GM19043 (cell line): ENCODE measurements around the gene TBC1D25.
"Not testable (repeated sequence)": the region's sequence is repeated elsewhere in the genome, so short reads cannot be mapped to it uniquely, and the experiment has no call there.

Source experiments
- ATAC-seq: cut with Tn5 transposase; IDR thresholded peaks from one replicate; pipeline ENCODE4 v1.9.1; 2021; ENCODE audit warnings: low read depth; ENCODE audit not compliant: unreplicated experiment

Gene TBC1D25

DNA sequence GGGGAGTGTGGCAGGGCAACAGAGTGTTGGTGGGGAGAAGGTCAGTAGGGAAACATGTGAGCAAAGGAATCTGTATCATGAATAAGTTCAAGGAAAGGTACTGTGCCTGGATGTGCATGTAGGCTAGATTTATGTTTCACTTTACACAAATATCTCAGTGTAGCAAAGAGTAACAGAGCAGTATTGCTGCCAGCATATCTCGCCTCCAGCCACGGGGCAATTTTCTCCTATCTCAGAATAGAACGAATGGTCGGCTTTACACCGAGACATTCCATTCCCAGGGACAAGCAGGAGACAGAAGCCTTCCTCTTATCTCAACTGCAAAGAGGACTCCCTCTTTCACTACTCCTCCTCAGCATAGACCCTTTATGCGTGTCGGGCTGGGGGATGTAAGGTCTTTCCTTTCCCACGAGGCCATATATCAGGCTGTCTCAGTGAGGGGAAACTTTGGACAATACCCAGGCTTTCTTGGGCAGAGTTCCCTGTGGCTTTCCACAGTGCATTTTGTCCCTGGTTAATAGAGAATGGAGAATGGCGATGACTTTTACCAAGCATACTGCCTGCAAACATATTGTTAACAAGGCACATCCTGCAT, 16.3 kb downstream of the TBC1D25 start:
- ATAC-seq = not testable (repeated sequence)

DNA sequence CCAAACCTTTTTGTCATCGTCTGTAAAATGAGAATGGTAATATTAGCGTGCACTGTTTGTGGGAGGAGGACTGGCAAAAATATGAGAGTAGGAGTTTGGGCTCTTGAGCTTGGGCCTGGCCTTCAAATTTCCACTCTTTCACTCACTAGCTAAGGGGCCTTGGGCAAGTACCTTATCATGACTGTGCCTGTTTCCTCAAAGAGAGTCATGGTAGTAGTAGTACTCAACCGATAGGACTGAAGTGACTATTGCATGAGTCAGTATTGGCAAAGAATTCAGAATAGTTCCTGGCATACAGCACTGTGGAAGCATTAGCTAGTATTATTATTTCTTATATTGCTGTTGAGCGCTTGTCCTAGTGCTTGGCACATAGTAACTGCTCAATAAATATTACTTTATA, 18.8 kb downstream of the TBC1D25 start:
- no peak for ATAC-seq

DNA sequence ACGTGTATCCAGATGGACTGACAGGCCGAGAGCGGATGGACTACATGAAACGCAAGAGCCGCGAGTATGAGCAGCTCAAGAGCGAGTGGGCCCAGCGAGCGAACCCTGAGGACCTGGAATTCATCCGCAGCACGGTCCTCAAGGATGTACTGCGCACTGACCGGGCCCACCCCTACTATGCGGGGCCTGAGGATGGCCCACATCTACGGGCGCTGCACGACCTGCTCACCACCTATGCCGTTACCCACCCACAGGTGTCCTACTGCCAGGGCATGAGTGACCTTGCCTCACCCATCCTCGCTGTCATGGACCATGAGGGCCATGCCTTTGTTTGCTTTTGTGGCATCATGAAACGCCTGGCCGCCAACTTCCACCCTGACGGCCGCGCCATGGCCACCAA, 20.1 kb downstream of the TBC1D25 start:
- no peak for ATAC-seq

DNA sequence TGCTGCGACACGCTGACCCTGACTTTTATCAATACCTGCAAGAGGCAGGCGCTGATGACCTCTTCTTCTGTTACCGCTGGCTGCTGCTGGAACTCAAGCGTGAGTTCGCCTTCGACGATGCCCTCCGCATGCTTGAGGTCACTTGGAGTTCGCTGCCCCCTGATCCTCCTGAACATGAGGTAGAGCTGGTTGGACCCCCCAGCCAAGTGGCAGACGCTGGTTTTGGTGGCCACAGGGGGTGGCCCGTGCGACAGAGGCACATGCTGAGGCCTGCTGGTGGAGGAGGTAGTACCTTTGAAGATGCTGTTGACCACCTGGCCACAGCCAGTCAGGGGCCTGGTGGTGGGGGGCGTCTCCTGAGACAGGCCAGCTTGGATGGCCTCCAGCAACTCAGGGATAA, 20.5 kb downstream of the TBC1D25 start:
- no peak for ATAC-seq

DNA sequence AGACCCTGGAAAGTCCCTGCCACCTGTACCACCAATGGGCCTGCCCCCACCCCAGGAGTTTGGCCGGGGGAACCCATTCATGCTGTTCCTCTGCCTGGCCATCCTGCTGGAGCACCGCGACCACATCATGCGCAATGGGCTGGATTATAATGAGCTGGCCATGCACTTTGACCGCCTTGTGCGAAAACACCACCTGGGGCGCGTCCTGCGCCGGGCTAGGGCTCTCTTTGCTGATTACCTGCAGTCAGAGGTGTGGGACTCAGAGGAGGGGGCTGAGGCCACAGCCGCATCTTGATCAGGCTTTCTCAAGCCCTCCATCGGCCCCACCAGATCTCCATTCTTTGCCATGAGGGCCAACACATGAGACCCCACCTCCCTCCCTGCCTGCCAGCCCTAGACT, 21.2 kb downstream of the TBC1D25 start:
- ATAC-seq = no peak

DNA sequence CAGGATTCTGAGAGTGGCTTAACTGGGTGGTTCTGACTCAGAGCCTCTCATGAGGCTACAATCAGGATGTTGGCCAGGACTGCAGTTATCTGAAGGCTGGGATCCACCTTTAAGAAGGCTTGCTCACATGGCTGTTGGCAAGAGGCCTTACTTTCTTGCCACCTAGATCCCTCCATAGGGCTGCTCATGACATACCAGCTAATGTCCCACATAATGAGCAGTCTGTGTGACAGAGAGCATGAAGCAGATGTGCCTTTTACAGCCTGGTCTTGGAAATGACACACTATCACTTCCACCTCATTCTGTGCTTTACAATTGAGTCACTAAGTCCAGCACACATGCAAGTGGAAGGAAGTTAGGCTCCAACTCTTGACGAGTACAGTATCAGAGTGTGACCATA, 30.4 kb downstream of the TBC1D25 start:
- ATAC-seq = peak; percentile 41

- ATAC-seq = no peak
These were observed 34.3 kb downstream of the TBC1D25 start for GRCh38 chrX:48573690-48574269.

- ATAC-seq = peak; percentile 76
These were observed 35.1 kb downstream of the TBC1D25 start, which contains the start of gene RBM3 for GRCh38 chrX:48574270-48575266. TSS of gene RBM3 (plus strand) at chrX:48574484. CDS start at chrX:48575181, 697 bp downstream.

DNA sequence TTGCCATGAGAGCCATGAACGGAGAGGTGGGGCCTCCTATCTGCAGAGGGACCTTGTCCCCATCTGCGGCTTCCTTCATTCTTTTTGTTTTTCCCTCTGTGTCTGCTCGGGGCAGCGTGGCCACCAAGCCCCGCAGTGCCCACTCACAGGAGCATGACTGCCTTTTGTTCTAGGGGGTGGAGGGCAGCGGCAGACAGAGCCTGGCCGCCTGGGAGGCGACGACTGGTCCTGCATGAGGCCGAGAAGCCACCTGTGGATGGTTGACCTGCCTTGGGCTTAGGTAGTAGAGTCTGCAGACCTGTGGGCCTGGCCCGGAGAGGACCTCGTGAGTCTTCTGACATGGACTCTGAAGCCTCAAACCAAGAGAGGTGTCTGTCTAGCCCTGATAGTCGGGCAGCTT, 36.1 kb downstream of the TBC1D25 start:
- ATAC-seq = no peak

DNA sequence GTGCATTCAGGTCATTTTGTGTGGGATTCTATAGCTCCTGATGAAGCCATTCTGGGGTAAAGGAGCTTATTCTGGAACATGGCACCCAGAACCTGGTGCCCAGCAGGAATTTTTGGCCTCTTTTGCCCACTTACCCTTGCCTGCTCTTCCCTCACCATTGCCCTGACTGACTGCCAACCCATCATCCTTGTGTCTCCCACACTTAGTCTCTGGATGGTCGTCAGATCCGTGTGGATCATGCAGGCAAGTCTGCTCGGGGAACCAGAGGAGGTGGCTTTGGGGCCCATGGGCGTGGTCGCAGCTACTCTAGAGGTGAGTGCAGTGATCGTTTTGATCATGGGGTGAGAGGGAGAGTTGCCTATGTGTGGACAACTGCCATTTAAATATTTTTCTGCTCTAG, 36.6 kb downstream of the TBC1D25 start:
- no peak for ATAC-seq

GRCh38 chrX:48578661-48579128, 39.2 kb downstream of the TBC1D25 start:
- ATAC-seq = no peak

DNA sequence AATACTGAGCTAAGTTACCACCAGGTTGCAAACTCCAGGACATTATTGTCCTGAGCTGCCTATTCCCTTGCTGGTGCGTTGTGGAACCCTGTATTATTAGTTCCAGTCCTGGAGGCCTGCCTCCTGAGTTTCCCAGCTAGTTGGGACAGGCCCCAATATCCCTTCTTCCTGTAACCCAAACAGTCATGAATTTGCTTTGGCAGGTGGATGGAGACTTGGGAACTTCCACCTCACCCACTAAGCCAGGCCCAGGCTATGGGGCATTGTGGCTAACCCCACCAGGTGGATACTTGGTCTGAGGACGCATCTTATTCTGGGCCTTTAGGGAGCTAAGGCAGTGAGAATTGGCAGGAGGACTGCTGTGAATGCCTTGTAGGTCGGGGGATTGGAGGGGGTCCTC, 39.7 kb downstream of the TBC1D25 start:
- no peak for ATAC-seq

- ATAC-seq = no peak
These were observed 41.1 kb downstream of the TBC1D25 start for GRCh38 chrX:48580662-48581061.

GRCh38 chrX:48584698-48585097, 45.2 kb downstream of the TBC1D25 start:
- ATAC-seq = no peak

DNA sequence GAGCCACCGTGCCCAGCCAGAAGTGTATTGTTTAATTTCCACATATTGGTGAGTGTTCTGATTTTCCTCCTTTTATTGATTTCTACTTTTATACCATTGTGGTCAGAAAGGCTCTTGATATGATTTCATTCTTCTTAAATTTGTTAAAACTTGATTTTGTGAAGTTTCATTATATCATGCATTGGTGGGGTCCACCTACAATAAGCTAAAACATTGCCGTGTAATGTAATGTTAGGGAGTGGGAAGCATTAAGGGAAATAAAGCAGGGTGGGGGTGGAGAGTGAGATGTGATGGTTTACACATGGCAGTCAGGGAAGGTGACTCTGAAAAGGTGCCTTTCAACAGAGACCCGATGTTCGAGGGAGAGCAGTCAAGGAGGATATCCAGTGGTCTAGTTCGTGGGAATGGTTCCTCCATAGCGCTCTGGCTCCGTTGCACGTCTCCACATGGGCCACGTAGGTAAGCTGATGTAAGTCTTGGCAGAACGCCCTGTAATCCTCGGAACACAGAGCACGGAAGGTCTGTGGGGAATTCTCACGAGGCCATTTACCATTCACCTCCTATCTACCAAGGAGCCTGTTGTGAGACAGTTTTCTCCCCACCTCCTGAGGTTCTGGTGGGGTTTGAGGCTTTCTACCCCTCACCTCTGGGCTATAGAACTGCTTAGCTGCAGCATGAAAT, 50.1 kb downstream of the TBC1D25 start:
- ATAC-seq = no peak

- ATAC-seq = no peak
These were observed 50.9 kb downstream of the TBC1D25 start for GRCh38 chrX:48590203-48591103.

DNA sequence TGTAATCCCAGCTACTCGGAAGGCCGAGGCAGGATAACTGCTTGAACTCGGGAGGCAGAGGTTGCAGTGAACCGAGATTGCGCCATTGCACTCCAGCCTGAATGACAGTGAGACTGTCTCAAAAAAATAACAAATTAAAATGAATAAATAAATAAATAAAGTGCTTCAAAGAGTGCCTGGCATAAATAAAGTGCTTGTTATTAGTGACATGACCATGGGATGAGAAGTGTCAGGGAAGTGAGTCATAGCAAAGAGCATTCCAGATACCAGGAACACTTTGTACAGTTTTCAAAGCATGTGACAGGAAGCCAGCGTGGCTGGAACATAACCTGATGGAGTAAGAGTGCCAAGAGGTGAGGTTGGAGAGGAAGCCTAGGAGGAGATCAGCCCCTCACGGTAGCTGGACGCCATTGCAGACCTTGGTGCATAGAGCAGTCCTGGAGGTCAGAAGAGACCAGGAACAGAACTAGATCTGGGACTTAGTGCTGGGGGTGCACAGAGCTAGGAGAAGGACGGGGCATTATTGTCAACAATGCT, 51.8 kb downstream of the TBC1D25 start:
- no peak for ATAC-seq

GRCh38 chrX:48592971-48593370, 53.5 kb downstream of the TBC1D25 start:
- no peak for ATAC-seq

- ATAC-seq = no peak
These were observed 56.4 kb downstream of the TBC1D25 start for GRCh38 chrX:48595929-48596328.
